ENCODE results near the gene MASP2.

DNA sequence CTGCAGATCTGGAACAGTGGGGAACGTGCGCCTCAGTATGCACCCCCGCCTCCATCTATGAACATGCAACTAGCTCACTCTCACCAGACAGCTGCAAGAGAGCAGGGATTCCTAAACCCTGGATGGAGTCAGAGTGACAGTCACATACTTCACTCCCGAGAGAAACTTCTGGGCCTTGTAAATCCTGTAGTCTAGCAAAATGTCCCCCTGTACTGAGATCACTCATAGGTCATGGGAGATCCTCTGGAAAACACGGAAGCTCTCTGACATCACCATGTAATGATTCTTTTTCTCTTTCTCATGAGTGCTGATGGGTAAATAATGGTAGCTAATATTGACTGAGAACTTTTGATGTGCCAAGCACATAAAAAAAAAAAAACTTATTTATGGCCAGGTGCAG is 57.9 kb downstream of the MASP2 start:
- TF ChIP-seq, protein P1, sequence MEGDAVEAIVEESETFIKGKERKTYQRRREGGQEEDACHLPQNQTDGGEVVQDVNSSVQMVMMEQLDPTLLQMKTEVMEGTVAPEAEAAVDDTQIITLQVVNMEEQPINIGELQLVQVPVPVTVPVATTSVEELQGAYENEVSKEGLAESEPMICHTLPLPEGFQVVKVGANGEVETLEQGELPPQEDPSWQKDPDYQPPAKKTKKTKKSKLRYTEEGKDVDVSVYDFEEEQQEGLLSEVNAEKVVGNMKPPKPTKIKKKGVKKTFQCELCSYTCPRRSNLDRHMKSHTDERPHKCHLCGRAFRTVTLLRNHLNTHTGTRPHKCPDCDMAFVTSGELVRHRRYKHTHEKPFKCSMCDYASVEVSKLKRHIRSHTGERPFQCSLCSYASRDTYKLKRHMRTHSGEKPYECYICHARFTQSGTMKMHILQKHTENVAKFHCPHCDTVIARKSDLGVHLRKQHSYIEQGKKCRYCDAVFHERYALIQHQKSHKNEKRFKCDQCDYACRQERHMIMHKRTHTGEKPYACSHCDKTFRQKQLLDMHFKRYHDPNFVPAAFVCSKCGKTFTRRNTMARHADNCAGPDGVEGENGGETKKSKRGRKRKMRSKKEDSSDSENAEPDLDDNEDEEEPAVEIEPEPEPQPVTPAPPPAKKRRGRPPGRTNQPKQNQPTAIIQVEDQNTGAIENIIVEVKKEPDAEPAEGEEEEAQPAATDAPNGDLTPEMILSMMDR (IDR thresholded peaks at IDR 0.05) = no peak
- no peak for TF ChIP-seq POLR2A (IDR thresholded peaks at IDR 0.05; ENCODE audit: low read length)
- TF ChIP-seq ESRRA (IDR thresholded peaks at IDR 0.05; ENCODE audit: borderline replicate concordance, low read length) = no peak
- TF ChIP-seq EP300 (IDR thresholded peaks at IDR 0.05) = no peak
- TF ChIP-seq JUN (IDR thresholded peaks at IDR 0.05) = no peak
- no peak for TF ChIP-seq HOXB5 (CRISPR knock-in tag; IDR thresholded peaks at IDR 0.05)
- TF ChIP-seq, protein P2, sequence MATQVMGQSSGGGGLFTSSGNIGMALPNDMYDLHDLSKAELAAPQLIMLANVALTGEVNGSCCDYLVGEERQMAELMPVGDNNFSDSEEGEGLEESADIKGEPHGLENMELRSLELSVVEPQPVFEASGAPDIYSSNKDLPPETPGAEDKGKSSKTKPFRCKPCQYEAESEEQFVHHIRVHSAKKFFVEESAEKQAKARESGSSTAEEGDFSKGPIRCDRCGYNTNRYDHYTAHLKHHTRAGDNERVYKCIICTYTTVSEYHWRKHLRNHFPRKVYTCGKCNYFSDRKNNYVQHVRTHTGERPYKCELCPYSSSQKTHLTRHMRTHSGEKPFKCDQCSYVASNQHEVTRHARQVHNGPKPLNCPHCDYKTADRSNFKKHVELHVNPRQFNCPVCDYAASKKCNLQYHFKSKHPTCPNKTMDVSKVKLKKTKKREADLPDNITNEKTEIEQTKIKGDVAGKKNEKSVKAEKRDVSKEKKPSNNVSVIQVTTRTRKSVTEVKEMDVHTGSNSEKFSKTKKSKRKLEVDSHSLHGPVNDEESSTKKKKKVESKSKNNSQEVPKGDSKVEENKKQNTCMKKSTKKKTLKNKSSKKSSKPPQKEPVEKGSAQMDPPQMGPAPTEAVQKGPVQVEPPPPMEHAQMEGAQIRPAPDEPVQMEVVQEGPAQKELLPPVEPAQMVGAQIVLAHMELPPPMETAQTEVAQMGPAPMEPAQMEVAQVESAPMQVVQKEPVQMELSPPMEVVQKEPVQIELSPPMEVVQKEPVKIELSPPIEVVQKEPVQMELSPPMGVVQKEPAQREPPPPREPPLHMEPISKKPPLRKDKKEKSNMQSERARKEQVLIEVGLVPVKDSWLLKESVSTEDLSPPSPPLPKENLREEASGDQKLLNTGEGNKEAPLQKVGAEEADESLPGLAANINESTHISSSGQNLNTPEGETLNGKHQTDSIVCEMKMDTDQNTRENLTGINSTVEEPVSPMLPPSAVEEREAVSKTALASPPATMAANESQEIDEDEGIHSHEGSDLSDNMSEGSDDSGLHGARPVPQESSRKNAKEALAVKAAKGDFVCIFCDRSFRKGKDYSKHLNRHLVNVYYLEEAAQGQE (IDR thresholded peaks at IDR 0.05) = no peak
- no peak for TF ChIP-seq HOXA7 (CRISPR knock-in tag; IDR thresholded peaks at IDR 0.05)
- TF ChIP-seq, protein P3, sequence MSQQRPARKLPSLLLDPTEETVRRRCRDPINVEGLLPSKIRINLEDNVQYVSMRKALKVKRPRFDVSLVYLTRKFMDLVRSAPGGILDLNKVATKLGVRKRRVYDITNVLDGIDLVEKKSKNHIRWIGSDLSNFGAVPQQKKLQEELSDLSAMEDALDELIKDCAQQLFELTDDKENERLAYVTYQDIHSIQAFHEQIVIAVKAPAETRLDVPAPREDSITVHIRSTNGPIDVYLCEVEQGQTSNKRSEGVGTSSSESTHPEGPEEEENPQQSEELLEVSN (IDR thresholded peaks at IDR 0.05; ENCODE audit: borderline replicate concordance, low read depth) = no peak
- TF ChIP-seq, protein P4, sequence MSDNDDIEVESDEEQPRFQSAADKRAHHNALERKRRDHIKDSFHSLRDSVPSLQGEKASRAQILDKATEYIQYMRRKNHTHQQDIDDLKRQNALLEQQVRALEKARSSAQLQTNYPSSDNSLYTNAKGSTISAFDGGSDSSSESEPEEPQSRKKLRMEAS (IDR thresholded peaks at IDR 0.05) = no peak
- TF ChIP-seq FOSL2 (IDR thresholded peaks at IDR 0.05) = no peak
- no peak for TF ChIP-seq FOSL2 (CRISPR knock-in tag; IDR thresholded peaks at IDR 0.05)
- no peak for TF ChIP-seq TP53 (CRISPR knock-in tag; IDR thresholded peaks at IDR 0.05)
- TF ChIP-seq, protein P5, sequence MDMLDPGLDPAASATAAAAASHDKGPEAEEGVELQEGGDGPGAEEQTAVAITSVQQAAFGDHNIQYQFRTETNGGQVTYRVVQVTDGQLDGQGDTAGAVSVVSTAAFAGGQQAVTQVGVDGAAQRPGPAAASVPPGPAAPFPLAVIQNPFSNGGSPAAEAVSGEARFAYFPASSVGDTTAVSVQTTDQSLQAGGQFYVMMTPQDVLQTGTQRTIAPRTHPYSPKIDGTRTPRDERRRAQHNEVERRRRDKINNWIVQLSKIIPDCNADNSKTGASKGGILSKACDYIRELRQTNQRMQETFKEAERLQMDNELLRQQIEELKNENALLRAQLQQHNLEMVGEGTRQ (IDR thresholded peaks at IDR 0.05) = no peak
- TF ChIP-seq, protein P6, sequence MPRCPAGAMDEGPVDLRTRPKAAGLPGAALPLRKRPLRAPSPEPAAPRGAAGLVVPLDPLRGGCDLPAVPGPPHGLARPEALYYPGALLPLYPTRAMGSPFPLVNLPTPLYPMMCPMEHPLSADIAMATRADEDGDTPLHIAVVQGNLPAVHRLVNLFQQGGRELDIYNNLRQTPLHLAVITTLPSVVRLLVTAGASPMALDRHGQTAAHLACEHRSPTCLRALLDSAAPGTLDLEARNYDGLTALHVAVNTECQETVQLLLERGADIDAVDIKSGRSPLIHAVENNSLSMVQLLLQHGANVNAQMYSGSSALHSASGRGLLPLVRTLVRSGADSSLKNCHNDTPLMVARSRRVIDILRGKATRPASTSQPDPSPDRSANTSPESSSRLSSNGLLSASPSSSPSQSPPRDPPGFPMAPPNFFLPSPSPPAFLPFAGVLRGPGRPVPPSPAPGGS (IDR thresholded peaks at IDR 0.05) = no peak

All from A549 (cell line).